ENCODE measurements around the gene NSD2.

DNA sequence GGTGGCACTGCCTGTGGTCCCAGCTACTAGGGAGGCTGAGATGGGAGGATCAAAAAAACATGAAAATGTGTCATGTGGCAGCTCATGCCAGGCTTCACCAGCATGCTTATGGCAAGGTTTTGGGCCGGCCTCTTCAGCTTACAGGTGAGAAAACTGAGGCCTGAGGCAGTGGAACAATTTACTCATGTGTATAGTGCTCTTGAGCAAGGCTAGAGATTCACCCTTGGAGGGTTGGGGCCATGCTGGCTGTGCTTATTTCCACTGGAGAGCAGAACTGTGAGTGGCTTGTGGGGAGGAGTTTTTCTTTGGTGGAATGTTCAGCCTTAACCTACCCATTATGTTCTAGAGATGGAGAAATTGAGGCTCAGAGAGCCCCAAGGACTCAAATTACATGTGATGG lies 31.8 kb downstream of the NSD2 start:
- TF ChIP-seq, protein P1, sequence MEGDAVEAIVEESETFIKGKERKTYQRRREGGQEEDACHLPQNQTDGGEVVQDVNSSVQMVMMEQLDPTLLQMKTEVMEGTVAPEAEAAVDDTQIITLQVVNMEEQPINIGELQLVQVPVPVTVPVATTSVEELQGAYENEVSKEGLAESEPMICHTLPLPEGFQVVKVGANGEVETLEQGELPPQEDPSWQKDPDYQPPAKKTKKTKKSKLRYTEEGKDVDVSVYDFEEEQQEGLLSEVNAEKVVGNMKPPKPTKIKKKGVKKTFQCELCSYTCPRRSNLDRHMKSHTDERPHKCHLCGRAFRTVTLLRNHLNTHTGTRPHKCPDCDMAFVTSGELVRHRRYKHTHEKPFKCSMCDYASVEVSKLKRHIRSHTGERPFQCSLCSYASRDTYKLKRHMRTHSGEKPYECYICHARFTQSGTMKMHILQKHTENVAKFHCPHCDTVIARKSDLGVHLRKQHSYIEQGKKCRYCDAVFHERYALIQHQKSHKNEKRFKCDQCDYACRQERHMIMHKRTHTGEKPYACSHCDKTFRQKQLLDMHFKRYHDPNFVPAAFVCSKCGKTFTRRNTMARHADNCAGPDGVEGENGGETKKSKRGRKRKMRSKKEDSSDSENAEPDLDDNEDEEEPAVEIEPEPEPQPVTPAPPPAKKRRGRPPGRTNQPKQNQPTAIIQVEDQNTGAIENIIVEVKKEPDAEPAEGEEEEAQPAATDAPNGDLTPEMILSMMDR (IDR thresholded peaks at IDR 0.05), result no peak
- TF ChIP-seq POLR2A (IDR thresholded peaks at IDR 0.05), result no peak

Measured in Peyer's patch (tissue), 4 donors.